ENCODE data around the gene KMT5B.

The KMT5B gene

GRCh38 chr11:68120273-68121066 lies 92.6 kb downstream of the KMT5B start:
- peak in 1 of 3 donors; percentile 1 for DNase-seq (ENCODE audit: low read depth in 3 of 3)

GRCh38 chr11:68118706-68119448 lies 94.2 kb downstream of the KMT5B start:
- DNase-seq (ENCODE audit: low read depth in 3 of 3): no peak

- DNase-seq (ENCODE audit: low read depth in 3 of 3): no peak
Observed at GRCh38 chr11:68117853-68118470, 95.1 kb downstream of the KMT5B start.

- no peak for DNase-seq (ENCODE audit: low read depth in 3 of 3)
Observed at GRCh38 chr11:68116974-68117373, 96.1 kb downstream of the KMT5B start.

- DNase-seq (ENCODE audit: low read depth in 3 of 3): no peak
Observed at GRCh38 chr11:68116126-68116525, 97.0 kb downstream of the KMT5B start.

GRCh38 chr11:68115285-68115684 lies 97.8 kb downstream of the KMT5B start:
- no peak for DNase-seq (ENCODE audit: low read depth in 3 of 3)

GRCh38 chr11:68113986-68114385 lies 99.1 kb downstream of the KMT5B start:
- DNase-seq (ENCODE audit: low read depth in 3 of 3): no peak

GRCh38 chr11:68107689-68108088 lies 105.4 kb downstream of the KMT5B start:
- no peak for DNase-seq (ENCODE audit: low read depth in 3 of 3)

GRCh38 chr11:68106165-68106940 lies 106.7 kb downstream of the KMT5B start:
- DNase-seq (ENCODE audit: low read depth in 3 of 3): no peak

Measured in stimulated activated CD4-positive, alpha-beta T cell treated with anti-CD3 and anti-CD28 coated beads, TNF-alpha, amount 100 ng/mL, for 48 hours (primary cell).